Germinal center (tissue), 1 donor: ENCODE measurements around the gene NDC80.
"Not testable (repeated sequence)": the region's sequence is repeated elsewhere in the genome, so short reads cannot be mapped to it uniquely, and the experiment has no call there.

Source experiments
- DNase-seq: peaks from one replicate; pipeline ENCODE4 v3.0.0; 2012; ENCODE audit warnings: mixed read lengths, low spot score

Gene NDC80

DNA sequence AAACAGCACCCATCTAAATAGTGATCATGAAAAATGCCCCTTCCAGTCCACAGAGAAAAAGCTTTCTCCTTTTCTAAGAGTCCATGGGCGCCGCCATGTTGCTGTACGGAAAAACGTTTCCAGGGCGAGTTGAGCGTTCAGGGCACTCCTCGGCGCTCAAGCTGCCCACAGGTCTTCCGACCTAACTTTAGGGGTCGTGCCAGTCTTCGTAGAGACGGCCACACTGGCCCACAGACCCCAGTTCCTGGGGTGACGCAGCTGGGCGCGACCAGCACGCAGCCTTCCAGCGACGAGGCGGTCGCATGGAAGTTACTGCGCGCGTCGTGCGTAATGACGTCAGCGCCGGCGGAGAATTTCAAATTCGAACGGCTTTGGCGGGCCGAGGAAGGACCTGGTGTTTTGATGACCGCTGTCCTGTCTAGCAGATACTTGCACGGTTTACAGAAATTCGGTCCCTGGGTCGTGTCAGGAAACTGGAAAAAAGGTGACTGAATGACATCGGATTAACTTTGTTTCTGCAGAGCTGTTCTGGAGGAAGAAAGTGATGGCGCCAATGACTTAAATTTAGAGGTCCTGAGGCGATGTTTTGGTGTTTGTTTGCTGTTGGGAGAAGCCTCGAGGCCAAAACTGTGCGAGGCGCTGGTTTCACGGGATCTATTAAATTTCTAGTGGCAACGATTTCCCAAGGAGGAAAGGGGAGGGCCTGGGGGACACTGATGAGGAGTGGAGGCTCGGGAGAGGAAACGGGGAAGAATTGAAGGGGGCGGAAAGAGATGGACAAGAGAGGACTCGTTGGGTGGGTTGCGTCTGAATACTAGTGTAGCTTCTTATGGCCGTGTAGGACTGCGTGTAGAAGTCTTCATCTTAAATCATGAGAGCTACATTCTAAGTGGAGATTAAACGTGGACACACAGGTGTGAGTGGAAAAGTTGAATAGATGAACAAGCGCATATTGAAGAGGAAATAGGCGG lies at the start of gene NDC80, which contains the start of gene METTL4:
Gene NDC80, plus strand, starts transcription at position 358 of the 971 bp plus-strand sequence. CDS start 1,429 bp downstream, outside the sequence.
Gene METTL4, minus strand, starts transcription at position 306 of the 971 bp plus-strand sequence. CDS start 4,289 bp downstream, outside the sequence.
- DNase-seq: peak; percentile 84

DNA sequence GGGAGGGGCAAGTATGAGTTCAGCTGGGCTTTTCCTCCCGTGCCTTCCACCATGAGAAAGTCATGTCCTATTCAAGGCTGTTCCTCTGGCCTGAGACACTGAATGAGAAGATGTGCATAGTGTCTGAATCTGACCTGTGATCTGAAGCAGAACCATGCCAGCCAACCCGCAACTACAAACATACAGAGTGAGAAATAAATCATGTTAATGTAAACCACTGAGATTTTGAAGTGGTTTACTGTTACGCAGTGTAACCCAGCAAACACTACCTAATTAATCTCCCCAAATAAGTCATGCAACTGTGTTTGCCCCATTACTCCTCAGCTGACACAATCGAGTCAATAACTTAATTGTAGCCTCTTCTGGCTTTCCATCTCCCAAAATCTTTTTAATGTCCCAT lies 49.2 kb upstream of the NDC80 start:
- no peak for DNase-seq

DNA sequence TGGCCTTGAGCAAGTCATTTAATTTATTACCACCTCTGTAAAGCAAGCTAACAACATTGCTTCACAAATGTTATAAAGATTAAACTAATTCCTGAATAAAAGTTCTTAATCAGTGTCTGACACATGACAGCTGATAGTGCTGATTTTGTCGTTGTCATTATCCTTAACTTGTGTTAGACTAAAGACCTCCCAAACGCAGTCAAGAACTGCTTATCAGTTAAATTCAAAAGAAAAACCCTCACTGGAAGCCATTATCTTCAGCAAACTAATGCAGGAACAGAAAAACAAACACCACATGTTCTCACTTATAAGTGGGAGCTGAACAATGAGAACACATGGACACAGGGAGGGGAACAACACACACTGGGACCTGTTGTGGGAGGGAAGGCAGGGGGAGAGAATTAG lies 46.6 kb upstream of the NDC80 start:
- DNase-seq: not testable (repeated sequence)

DNA sequence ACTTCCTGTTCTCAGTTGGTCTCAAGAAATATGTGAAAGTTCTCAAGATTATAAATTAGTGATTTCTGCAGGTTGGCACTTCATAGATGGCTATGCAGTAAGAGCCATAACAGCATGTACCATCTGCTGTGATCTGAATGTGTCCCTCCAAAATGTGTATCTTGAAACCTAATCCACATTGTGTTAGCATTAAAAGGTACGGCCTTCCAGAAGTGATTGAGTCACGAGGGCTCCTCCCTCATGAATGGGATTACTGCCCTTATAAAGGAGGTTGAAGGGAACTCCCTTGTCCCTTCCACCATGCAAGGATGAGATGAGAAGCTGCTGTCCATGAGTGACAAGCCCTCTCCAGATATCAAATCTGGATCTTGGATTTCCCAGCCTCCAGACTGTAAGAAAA lies 45.0 kb upstream of the NDC80 start:
- no peak for DNase-seq

- DNase-seq: no peak
Observed at GRCh38 chr18:2529154-2529553, 42.2 kb upstream of the NDC80 start.

DNA sequence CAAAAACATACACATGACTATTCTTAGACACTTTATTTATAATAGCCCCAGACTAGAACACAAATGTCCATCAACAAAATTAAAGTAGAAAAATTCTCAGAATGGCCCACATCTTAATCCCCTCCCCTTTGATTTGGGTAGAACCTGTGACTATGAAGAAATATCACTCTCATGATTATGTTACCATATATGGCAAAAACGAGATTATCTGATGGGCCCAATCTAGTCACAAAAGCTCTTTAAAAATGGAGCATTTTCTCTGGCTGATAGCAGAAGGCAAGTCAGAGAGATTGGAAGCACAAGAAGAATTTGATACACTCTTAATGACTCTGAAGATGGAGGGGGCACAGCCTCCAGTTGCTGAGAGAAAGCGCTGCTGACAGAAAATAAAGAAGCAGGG lies 39.6 kb upstream of the NDC80 start:
- no peak for DNase-seq

DNA sequence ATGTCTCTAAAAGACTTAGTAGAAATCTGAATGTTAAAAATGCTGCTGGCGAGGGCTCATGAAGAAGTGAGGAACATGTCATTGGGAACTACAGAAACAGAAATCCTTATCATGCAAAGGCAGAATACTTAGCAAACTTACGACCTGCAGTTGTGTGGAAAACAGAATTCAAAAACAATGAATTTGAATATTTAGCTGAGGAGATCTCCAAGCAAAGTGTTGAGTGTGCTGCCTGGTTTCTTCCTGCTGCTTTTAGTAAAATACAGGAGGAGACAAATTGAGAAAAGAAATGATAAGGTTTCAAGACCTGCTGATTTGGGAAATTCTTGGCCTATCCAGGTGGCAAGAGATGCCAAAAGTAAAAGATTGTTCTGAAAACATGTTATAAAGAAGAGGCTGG lies 38.6 kb upstream of the NDC80 start:
- DNase-seq: no peak

- DNase-seq: peak; percentile 9
Observed at GRCh38 chr18:2534906-2535305, 36.5 kb upstream of the NDC80 start.

DNA sequence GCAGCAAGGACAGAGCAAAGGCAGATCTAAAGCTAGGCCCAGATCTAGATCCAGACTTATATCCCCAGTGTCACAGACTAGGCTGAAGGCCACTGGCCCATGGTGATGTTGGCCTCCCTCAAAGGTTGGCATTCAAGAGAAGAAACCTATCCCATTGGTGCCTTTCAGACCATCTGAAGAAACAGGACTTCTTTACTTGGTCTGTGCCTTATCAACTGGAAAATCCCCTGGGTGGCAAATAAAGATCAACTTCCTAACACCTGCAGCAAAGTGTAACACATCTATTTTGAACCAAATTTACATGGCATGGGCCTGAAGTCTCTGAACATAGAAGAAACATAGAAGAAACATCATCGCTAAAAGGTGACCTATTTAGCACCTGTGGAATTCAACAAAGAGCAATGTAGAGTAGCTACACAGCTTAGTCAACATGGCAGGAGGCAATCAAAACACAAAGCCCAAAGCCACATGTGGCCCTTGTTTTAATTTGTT lies 35.9 kb upstream of the NDC80 start:
- DNase-seq: peak; percentile 42

DNA sequence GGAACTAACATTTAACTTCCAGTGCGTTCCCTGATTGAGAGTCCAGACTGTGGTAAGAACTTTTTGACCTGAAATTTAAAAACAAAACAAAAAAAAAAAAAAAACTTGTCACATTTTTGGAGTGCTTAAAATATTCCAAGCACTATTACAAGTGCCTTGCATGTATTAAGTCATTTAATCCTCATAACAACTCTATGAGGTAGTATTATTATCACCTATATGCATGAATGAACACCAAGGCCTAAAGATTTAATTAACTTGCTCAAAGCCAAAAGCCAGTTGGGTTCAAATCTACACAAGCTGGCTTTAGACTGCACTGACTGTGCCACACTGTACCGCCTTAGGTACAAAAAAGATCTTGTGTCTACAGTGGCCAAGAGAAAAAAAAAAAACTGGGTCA lies 35.3 kb upstream of the NDC80 start:
- no peak for DNase-seq

GRCh38 chr18:2536493-2536892 lies 34.9 kb upstream of the NDC80 start:
- DNase-seq: no peak

- DNase-seq: no peak
Observed at GRCh38 chr18:2537296-2537695, 34.1 kb upstream of the NDC80 start.

DNA sequence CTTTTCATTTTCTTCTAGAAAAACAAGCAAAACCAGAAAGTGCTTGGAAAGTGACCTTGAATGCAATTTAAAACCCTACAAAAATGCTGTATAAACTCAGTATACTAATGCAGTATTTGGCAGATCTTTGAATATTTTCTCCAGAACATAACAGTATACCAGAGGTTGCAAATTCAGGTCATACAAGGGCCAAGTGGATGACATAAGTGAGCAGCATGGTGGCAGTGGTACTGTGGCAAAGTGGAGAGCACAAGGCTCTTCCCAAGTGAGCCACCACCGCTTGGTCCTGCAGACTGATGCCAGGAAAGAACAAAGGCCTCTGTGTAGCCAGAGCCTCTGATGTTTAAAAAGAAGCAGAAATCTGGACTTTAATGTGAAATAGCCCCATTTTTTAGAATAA lies 33.1 kb upstream of the NDC80 start:
- DNase-seq: no peak

GRCh38 chr18:2538844-2539243 lies 32.5 kb upstream of the NDC80 start:
- DNase-seq: no peak

- DNase-seq: no peak
Observed at GRCh38 chr18:2540575-2540974, 30.8 kb upstream of the NDC80 start.

DNA sequence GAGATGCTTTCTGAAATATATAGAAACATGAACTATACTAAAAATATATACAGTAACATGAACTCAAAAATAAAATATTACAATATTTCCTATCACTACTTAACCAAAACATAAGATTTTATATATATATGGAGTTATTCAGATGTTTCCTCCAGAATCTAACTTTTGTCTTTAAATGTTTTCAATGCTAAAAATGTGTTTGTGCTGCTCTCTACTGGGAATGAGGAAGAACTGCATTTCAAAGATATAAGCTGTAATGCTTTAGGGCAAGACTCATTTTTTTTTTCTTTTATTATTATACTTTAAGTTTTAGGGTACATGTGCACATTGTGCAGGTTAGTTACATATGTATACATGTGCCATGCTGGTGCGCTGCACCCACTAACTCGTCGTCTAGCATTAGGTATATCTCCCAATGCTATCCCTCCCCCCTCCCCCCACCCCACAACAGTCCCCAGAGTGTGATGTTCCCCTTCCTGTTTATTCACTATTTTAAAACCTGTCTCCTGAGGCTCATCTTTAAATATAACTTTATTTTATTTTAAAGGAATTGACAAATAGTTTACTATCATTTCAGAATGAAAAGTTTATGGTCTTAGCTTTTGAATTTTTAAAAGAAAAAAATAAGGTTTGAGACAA lies 29.3 kb upstream of the NDC80 start:
- peak; percentile 8 for DNase-seq

DNA sequence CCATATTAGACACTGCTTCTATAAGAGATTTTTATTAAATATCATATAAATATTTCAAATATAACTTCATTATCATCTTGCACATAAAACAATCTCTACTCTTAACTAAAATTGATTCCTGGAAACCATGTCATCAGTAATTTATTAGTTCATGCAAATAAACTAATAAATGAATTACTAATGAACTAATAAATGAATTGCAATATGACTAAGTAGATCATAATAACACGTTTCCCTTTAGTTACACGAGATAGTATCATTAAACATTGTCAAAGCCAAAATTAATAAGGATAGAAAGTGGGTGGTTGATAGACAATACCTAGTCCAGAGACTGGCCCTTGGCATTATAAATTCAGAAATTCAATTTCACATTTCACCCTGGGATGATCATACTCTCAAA lies 26.2 kb upstream of the NDC80 start:
- no peak for DNase-seq

DNA sequence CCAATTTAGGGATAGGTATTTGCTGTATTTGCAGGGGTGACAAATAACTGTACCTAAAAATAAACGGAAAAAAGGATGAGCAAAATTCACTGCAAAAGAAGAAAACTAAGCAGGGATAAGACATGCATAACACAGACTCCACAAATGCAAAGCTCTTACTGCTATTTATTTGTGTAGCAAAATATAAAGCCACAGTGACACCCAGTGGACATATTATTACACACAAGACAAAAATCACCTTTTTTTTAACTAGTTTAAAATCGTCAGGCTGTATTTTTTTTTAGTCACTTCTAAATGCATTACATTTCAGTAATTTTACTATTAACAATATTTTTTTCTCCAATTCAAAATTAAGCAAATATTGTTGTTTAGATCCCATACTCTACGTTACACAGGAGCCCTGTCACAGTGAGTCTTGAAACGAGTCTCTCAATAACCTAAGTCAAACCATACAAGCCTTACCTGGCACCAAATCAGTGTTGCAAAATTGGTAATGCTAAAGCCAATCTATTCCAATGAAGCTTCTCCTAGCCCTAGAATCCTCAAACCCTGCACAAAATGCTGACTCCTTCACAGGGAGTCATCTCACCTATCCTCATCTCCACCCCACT lies 23.8 kb upstream of the NDC80 start:
- DNase-seq: peak; percentile 35

DNA sequence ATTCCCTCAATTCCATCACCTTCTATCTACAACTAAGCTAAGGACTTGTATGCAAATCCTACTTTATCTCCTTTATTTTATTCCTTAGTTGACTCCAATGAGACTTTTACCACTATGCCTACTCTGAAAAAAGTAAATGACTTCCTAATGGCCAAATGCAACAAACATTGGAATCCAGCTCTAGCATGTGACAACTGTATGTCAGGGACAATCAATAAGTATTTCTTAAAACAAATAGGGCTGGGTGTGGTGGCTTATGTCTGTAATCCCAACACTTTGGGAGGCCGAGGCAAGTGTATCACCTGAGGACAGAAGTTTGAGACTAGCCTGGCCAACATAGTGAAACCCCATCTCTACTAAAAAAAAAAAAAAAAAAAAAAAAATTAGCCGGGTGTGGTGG lies 21.9 kb upstream of the NDC80 start:
- no peak for DNase-seq

DNA sequence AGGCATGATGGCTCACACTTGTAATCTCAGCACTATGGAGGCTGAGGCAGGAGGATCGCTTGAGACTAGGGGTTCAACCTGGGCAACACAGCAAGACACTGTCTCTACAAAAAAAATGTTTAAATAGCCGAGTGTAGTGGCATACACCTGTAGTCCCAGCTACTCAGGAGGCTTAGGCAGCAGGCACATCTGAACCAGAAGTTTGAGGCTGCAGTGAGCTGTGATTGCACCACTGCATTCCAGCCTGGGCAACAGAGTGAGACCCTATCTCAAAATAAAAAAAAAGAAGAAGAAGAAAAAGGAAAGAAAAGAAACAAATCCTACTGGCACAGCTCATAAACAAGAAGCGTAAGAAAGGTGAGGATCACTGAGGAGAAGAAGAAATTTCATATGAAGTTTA lies 19.9 kb upstream of the NDC80 start:
- DNase-seq: no peak

DNA sequence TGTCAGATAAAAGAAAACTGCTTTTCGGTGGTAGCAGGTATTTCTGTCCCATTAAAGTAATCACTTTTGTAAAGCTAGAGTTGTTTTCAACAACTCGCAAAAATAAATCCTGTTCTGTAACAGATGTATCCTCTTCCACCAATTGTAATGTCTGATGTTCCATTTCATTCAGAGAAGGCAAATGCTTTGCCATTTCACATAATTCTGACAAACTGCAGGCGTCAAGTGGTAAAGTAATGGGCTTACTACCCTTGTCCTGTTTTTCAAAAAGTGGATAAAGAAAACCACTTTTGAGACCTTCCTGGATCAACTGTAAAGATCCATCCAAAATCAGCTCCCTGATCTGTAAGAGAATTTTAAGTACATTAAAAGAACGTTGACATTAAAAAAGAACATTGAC lies 16.7 kb upstream of the NDC80 start:
- DNase-seq: no peak

DNA sequence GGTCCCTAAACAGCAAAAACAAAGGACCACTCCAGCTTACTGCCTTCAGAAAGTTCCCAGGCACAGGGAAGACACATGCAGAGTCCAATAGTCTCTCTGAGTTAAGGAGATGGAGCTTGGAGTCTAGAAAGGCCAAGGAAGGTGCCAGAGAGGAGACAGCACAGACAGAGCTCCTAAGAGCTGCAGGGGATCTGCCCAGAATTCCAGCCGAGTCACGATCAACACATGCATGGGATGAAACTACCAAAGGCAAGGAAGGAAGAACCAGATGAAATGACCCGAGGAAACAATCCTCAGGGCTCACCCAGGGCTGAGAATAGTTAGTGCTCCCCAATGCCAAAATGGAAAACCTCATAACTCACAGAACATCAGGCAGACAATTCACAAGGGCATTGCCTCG lies 15.5 kb upstream of the NDC80 start:
- DNase-seq: no peak

- no peak for DNase-seq
Observed at GRCh38 chr18:2557536-2557935, 13.8 kb upstream of the NDC80 start.
